A549 (cell line): ENCODE measurements around the gene HOXA4. TPM values are rescaled to one million over a fixed set of nuclear protein-coding genes. Genes with fewer than 3 reads are reported as not detected.

ENCODE experiments used
- ATAC-seq, 2 experiments: fragments of 200-7000 bp in 1 of 2; fragments of >200 bp in 1 of 2; cut with Nextera tagmentation in 1 of 2; cut with Tn5 transposase in 1 of 2; 3 replicates each; pipeline versions ENCODE4 v1.8.0 to v1.9.1; 2018 to 2020; ENCODE audit warnings: mild to moderate bottlenecking in 1 of 2, moderate library complexity in 1 of 2
- CTCF ChIA-PET: fragments of 300-600 bp; sonication (Branson Sonifier 250); formaldehyde crosslinking; extraction: SDS; loops from one replicate; lab custom pipeline; 2021; ENCODE audit warnings: antibody characterized with exemption, inconsistent platforms; lab: Yijun Ruan, JAX
- POLR2A ChIA-PET: fragments of 350-600 bp; formaldehyde crosslinking; extraction: SDS; loops from one replicate; lab custom pipeline; 2021; ENCODE audit warnings: antibody characterized with exemption, inconsistent platforms; lab: Yijun Ruan, JAX
- DNase-seq, 2 experiments: peaks; one replicate each; pipeline versions ENCODE4 v3.0.0 to v3.0.0-alpha.2; 2011 to 2016; ENCODE audit warnings: low read depth in 1 of 2, low spot score in 1 of 2
- FAIRE-seq: peaks from 2 replicates; lab custom pipeline; 2011; peaks lifted over from hg19 to GRCh38; lab: Jason Lieb, UNC
- H3K27ac ChIP-seq, 2 experiments: fragments of >200 bp; sonication (Bioruptor Twin); formaldehyde crosslinking; 3 replicates each; pipeline ENCODE4 v1.5.1; 2016 to 2017
- H3K4me1 ChIP-seq: fragments of >200 bp; sonication (Bioruptor Twin); formaldehyde crosslinking; 3 replicates; pipeline ENCODE4 v1.6.1; 2016
- H3K4me2 ChIP-seq: fragments of >200 bp; sonication (Bioruptor Twin); formaldehyde crosslinking; 3 replicates; pipeline ENCODE4 v1.6.1; 2016
- H3K4me3 ChIP-seq: fragments of >200 bp; sonication (Bioruptor Twin); formaldehyde crosslinking; 3 replicates; pipeline ENCODE4 v1.5.1; 2016
- H3K9me3 ChIP-seq: fragments of >200 bp; sonication (Bioruptor Twin); formaldehyde crosslinking; 3 replicates; pipeline ENCODE4 v1.6.1; 2016
- BCL3 ChIP-seq: fragments of >200 bp; sonication (Bioruptor Twin); formaldehyde crosslinking; IDR thresholded peaks from 3 replicates; pipeline ENCODE4 v1.6.1; 2016
- BHLHE40 ChIP-seq: IDR thresholded peaks from 2 replicates; pipeline ENCODE4 v1.6.1; 2012; ENCODE audit warnings: low read depth, low read length, inconsistent platforms
- EP300 ChIP-seq, 2 experiments: fragments of >200 bp; sonication (Bioruptor Twin); formaldehyde crosslinking; IDR thresholded peaks; 2 replicates in 1 of 2; 3 replicates in 1 of 2; pipeline ENCODE4 v1.6.1; 2016 to 2017
- FOXS1 ChIP-seq: fragments of 250-450 bp; sonication (Bioruptor Pico); IDR thresholded peaks from 2 replicates; pipeline ENCODE4 v1.5.0; 2020; ENCODE audit warnings: mild to moderate bottlenecking, moderate library complexity
- GATA3 ChIP-seq: IDR thresholded peaks from 2 replicates; pipeline ENCODE4 v1.6.1; 2012; ENCODE audit warnings: borderline replicate concordance
- HDAC2 ChIP-seq: fragments of 200-600 bp; sonication (generic); IDR thresholded peaks from 2 replicates; pipeline ENCODE4 v1.6.1; 2016
- HES2 ChIP-seq: fragments of >200 bp; sonication (Bioruptor Twin); formaldehyde crosslinking; IDR thresholded peaks from 2 replicates; pipeline ENCODE4 v1.6.1; 2016
- HOXB13 ChIP-seq: fragments of 250-450 bp; sonication (Bioruptor Pico); IDR thresholded peaks from 2 replicates; pipeline ENCODE4 v1.5.0; 2020; ENCODE audit warnings: low read depth, mild to moderate bottlenecking, moderate library complexity
- HOXB5 ChIP-seq: fragments of 250-450 bp; sonication (Bioruptor Pico); IDR thresholded peaks from 2 replicates; pipeline ENCODE4 v1.5.0; 2020; ENCODE audit warnings: mild to moderate bottlenecking, moderate library complexity
- JUNB ChIP-seq: fragments of >200 bp; sonication (Bioruptor Twin); formaldehyde crosslinking; IDR thresholded peaks from 2 replicates; pipeline ENCODE4 v1.6.1; 2016
- KDM5A ChIP-seq: fragments of 200-600 bp; sonication (generic); IDR thresholded peaks from 2 replicates; pipeline ENCODE4 v1.6.1; 2016; ENCODE audit warnings: antibody characterized with exemption, mild to moderate bottlenecking
- NPAS2 ChIP-seq: fragments of 250-450 bp; sonication (Bioruptor Pico); IDR thresholded peaks from 2 replicates; pipeline ENCODE4 v1.8.0; 2022; ENCODE audit warnings: mild to moderate bottlenecking, moderate library complexity, borderline replicate concordance
- NR3C1 ChIP-seq: fragments of >200 bp; sonication (Bioruptor Twin); formaldehyde crosslinking; IDR thresholded peaks from 3 replicates; pipeline ENCODE4 v1.6.1; 2017
- POLR2A ChIP-seq: IDR thresholded peaks from 2 replicates; pipeline ENCODE4 v1.6.1; 2012; ENCODE audit warnings: mild to moderate bottlenecking, low read length
- RARB ChIP-seq: fragments of 250-450 bp; sonication (Bioruptor Pico); IDR thresholded peaks from 2 replicates; pipeline ENCODE4 v1.8.0; 2021; ENCODE audit warnings: mild to moderate bottlenecking, moderate library complexity
- RNF2 ChIP-seq: fragments of 200-600 bp; sonication (generic); IDR thresholded peaks from 2 replicates; pipeline ENCODE4 v1.6.1; 2016; ENCODE audit warnings: low read depth, mild to moderate bottlenecking, antibody characterized with exemption, moderate library complexity, borderline replicate concordance
- SMC3 ChIP-seq: fragments of >200 bp; sonication (Bioruptor Twin); formaldehyde crosslinking; IDR thresholded peaks from 3 replicates; pipeline ENCODE4 v1.6.1; 2018; ENCODE audit warnings: inconsistent platforms
- TP53 ChIP-seq: fragments of 250-450 bp; sonication (Bioruptor Pico); IDR thresholded peaks from 2 replicates; pipeline ENCODE4 v1.5.0; 2021; ENCODE audit warnings: mild to moderate bottlenecking, moderate library complexity
- whole genome bisulfite sequencing: methylation state at CpG from one replicate; pipeline ENCODE4 v1.1.6; 2017; ENCODE audit errors: missing lambda C conversion rate; 5-methylcytosine and 5-hydroxymethylcytosine counted together
- polyA plus RNA-seq, 4 experiments: library from polyadenylated mRNA; depleted of rRNA in 3 of 4; stranded (reverse); fragments of >200 nt; fragmentation: RNase III in 1 of 4; extraction: RNeasy Plus Mini Kit Qiagen cat#74134 plus additional on column Dnase treatment in 1 of 4; gene quantifications; 2 replicates in 3 of 4; 3 replicates in 1 of 4; pipeline ENCODE4 v1.2.3, GENCODE V29; 2011 to 2017

The HOXA4 gene
- polyA plus RNA-seq, 2 of the 4 experiments (the other 2 are of a cell fraction) = 2.1 to 2.6 TPM

DNA sequence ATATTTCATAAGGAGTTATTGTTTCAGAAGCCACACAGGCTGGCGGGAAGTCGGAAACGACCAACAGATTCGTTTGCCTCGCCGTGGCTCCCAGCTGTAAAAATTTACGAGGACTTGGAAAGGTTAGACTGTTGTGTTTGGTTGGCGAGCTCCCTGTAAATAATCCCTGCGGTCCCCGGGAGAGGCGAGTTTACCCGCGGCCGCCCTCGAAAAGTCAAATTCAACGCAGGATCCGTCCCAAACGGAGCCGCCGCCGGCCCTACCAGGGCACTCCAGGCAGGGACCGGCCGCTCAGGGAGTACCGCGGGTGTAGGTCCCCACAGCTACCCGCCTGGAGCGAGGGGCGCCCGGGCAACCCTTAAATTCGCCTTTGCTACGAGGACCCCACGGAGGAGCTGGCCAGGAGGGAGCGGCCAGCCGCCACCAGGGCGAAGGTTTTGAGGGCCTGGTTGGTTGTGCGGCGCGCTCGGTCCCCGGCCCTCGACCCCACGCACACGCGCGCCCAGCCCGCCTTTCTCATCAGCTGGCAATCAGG lies 35.5 kb upstream of the HOXA4 start:
- POLR2A ChIA-PET = no interaction called here
- ATAC-seq = no peak

GRCh38 chr7:27165089-27165995 lies 34.8 kb upstream of the HOXA4 start, which contains the start of gene HOXA9:
TSS of gene HOXA9 (minus strand) at chr7:27165537. CDS start at chr7:27165457, 80 bp downstream.
- no peak for FAIRE-seq
- Histone ChIP-seq H3K27ac (no peak within 1 kb of the TSS), H3K9me3 (no peaks in the 10 kb centered on the region), H3K4me1 (peaks cover 6% of the 10 kb centered on the region; the same call in 1 of the 3 replicates), H3K4me2 (no peak within 1 kb of the TSS), H3K4me3 (no peak within 1 kb of the TSS)
- no peak for ATAC-seq
- ChIA-PET POLR2A (no interaction called here), CTCF (interaction anchor here (0.7 to 7.0 kb wide), 5 partner anchors 9 to 1273 kb away, joined by 3 to 160 read pairs (median 3); partner anchors contain the start of genes HOXA5, HOXA6 and HOXA7)
- TF ChIP-seq POLR2A (no peak), JUNB (no peak), HDAC2 (no peak), NR3C1 (no peak)
- DNase-seq = no peak
- WGBS = 95% methylated on average over 65 of the region's 82 CpGs

More for the DNA sequence above, 35.5 kb upstream of the HOXA4 start:
- H3K9me3 ChIP-seq = no peaks in the 10 kb centered on the region
- no peak overlapping the region for H3K4me2 ChIP-seq
- peaks cover 7% of the 10 kb centered on the region; the same call in 1 of the 3 replicates for H3K4me1 ChIP-seq
- DNase-seq (no peak), FAIRE-seq (no peak)
- CTCF ChIA-PET = interaction anchor here (0.7 to 7.0 kb wide), 7 partner anchors 9 to 1273 kb away, joined by 3 to 160 read pairs (median 3); partner anchors contain the start of genes HOXA5, HOXA6 and HOXA7
- no peak overlapping the region for H3K4me3 ChIP-seq
- no peak overlapping the region for H3K27ac ChIP-seq
- TF ChIP-seq RNF2 (no peak), RARB (no peak), BCL3 (no peak), EP300 (IDR thresholded peaks at IDR 0.05) (no peak), TP53 (CRISPR knock-in tag) (no peak)
- 93% methylated on average over 26 of the region's 46 CpGs for WGBS

GRCh38 chr7:27164367-27165088 lies 34.0 kb upstream of the HOXA4 start:
- Histone ChIP-seq H3K27ac (no peak overlapping the region), H3K4me1 (0 out of 3 replicates have a peak, but pooled peaks cover 3% of the 10 kb centered on the region), H3K4me3 (no peak overlapping the region), H3K4me2 (no peak overlapping the region), H3K9me3 (no peaks in the 10 kb centered on the region)
- no peak for ATAC-seq
- ChIA-PET POLR2A (no interaction called here), CTCF (interaction anchor here (1.4 to 7.0 kb wide), 4 partner anchors 18 to 792 kb away, joined by 3 to 160 read pairs (median 42); partner anchors contain the start of genes HOXA5 and HOXA6)
- no peak for FAIRE-seq
- 93% methylated on average over 47 of the region's 47 CpGs for WGBS
- no peak for TF ChIP-seq TP53 (CRISPR knock-in tag)
- no peak for DNase-seq

DNA sequence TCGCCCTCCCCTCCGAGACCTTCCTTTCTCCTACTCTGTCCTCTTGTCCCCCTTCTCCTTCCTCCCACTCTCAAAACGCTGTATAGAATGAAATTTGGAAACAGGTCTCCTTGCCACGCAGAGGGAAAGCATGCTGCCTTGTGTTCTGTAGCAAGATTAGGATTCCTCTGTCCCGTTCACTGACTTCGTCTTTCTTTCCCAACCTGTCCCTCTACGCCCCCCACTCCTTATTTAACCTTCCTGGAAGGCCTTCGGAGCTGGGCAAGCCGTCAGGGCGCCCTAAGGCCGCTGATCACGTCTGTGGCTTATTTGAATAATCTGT lies 33.4 kb upstream of the HOXA4 start:
- no peak overlapping the region for H3K27ac ChIP-seq
- no peaks in the 10 kb centered on the region for H3K9me3 ChIP-seq
- no peak for TF ChIP-seq GATA3
- no peak for TF ChIP-seq BHLHE40
- TF ChIP-seq TP53 (CRISPR knock-in tag) = no peak
- no peak for TF ChIP-seq SMC3
- TF ChIP-seq HOXB13 = no peak
- no peak for TF ChIP-seq FOXS1 (CRISPR knock-in tag)
- no peak for TF ChIP-seq KDM5A
- TF ChIP-seq NPAS2 (CRISPR knock-in tag) = no peak
- TF ChIP-seq EP300 (IDR thresholded peaks at IDR 0.05) = no peak
- no peak for TF ChIP-seq HOXB5 (CRISPR knock-in tag)
- TF ChIP-seq HES2 = no peak
- TF ChIP-seq HDAC2 = no peak
- no peak for FAIRE-seq
- WGBS = 92% methylated on average over 12 of the region's 12 CpGs
- H3K4me2 ChIP-seq = no peak overlapping the region
- no peak for ATAC-seq
- 0 out of 3 replicates have a peak, but pooled peaks cover 3% of the 10 kb centered on the region for H3K4me1 ChIP-seq
- POLR2A ChIA-PET = no interaction called here
- H3K4me3 ChIP-seq = no peak overlapping the region
- no peak for DNase-seq
- CTCF ChIA-PET = interaction anchor here (1.2 to 7.0 kb wide), 5 partner anchors 18 to 792 kb away, joined by 3 to 160 read pairs (median 4); partner anchors contain the start of genes HOXA5 and HOXA6
